Endodermal cell (in vitro differentiated cells): Measurements from ENCODE around the gene PLA2G2C. TPM values are rescaled to one million over a fixed set of nuclear protein-coding genes. Genes with fewer than 3 reads are reported as not detected.

Experiments used
- DNase-seq: peaks from one replicate; pipeline ENCODE4 v3.0.0-alpha.2; 2017
- H3K27ac ChIP-seq: 2 replicates; pipeline ENCODE4 v1.5.1; 2013; ENCODE audit warnings: mild to moderate bottlenecking, low read depth, low read length, moderate library complexity
- H3K27me3 ChIP-seq: 2 replicates; pipeline ENCODE4 v1.6.1; 2013; ENCODE audit warnings: mild to moderate bottlenecking, low read length, moderate library complexity; ENCODE audit not compliant: insufficient read depth, control insufficient read depth, poor library complexity, severe bottlenecking
- H3K36me3 ChIP-seq: 2 replicates; pipeline ENCODE4 v1.7.0; 2013; ENCODE audit warnings: mild to moderate bottlenecking, low read length, moderate library complexity; ENCODE audit not compliant: control insufficient read depth, insufficient read depth
- H3K4me1 ChIP-seq: one replicate; pipeline ENCODE4 v1.7.0; 2013; ENCODE audit warnings: low read length; ENCODE audit not compliant: control insufficient read depth, insufficient read depth
- H3K4me3 ChIP-seq: 2 replicates; pipeline ENCODE4 v1.5.1; 2013; ENCODE audit warnings: mild to moderate bottlenecking, low read length, moderate library complexity
- H3K9ac ChIP-seq: 2 replicates; pipeline ENCODE4 v1.6.1; 2013; ENCODE audit warnings: mild to moderate bottlenecking, low read length, moderate library complexity; ENCODE audit not compliant: poor library complexity, severe bottlenecking; ENCODE audit errors: extremely low read depth
- H3K9me3 ChIP-seq: 2 replicates; pipeline ENCODE4 v1.6.1; 2013; ENCODE audit warnings: mild to moderate bottlenecking, low read length, moderate library complexity; ENCODE audit not compliant: control insufficient read depth
- H3K27ac Mint-ChIP-seq: 2 replicates; pipeline ENCODE4 v1.8.0; 2020; ENCODE audit warnings: mixed read lengths
- H3K27me3 Mint-ChIP-seq: 2 replicates; pipeline ENCODE4 v1.8.0; 2021; ENCODE audit warnings: mild to moderate bottlenecking, mixed read lengths; ENCODE audit not compliant: insufficient read depth
- H3K36me3 Mint-ChIP-seq: 2 replicates; pipeline ENCODE4 v1.8.0; 2020; ENCODE audit warnings: low read depth, mixed read lengths
- H3K4me1 Mint-ChIP-seq: 2 replicates; pipeline ENCODE4 v1.8.0; 2020; ENCODE audit warnings: mixed read lengths
- H3K4me3 Mint-ChIP-seq: 2 replicates; pipeline ENCODE4 v1.8.0; 2020; ENCODE audit warnings: mild to moderate bottlenecking, moderate library complexity, mixed read lengths
- H3K9me3 Mint-ChIP-seq: 2 replicates; pipeline ENCODE4 v1.8.0; 2020; ENCODE audit warnings: mild to moderate bottlenecking, mixed read lengths
- CTCF ChIP-seq: fragments of 200-600 bp; sonication (generic); conservative IDR thresholded peaks from 2 replicates; pipeline ENCODE4 v1.5.0; 2021; ENCODE audit warnings: antibody characterized with exemption, mild to moderate bottlenecking
- WGBS, 2 experiments: methylation state at CpG; one replicate each; pipeline versions ENCODE4 v1.1.5 to v1.1.7; 2013; ENCODE audit warnings: missing lambda C conversion rate in 2 of 2, mixed read lengths in 1 of 2; ENCODE audit not compliant: insufficient coverage in 1 of 2, insufficient read length in 1 of 2; 5-methylcytosine and 5-hydroxymethylcytosine counted together
- total RNA-seq, 2 donors: library from RNA; stranded (reverse); fragmentation: NEBNext Ultra II Directional in 1 of 2; extraction: Animal tissue kit (Norgen Biotek cat#: 25700) in 1 of 2; gene quantifications; 2 replicates in 1 of 2; 3 replicates in 1 of 2; pipeline ENCODE4 v1.2.1, GENCODE V29; 2021

PLA2G2C gene
- total RNA-seq, 2 donors from 2014 or later: not detected

- Mint-ChIP-seq H3K27me3 (peaks cover 1% of the 10 kb centered on the region), H3K4me3 (no peak overlapping the region), H3K4me1 (no peaks in the 10 kb centered on the region), H3K9me3 (peaks cover 4% of the 10 kb centered on the region), H3K27ac (no peak overlapping the region), H3K36me3 (no peaks in the 10 kb centered on the region)
- WGBS, 2 experiments: 88 to 90% methylated on average over 5 to 8 of the region's 8 CpGs
- H3K4me3 ChIP-seq: no peak overlapping the region
- no peaks in the 10 kb centered on the region for H3K9me3 ChIP-seq
- TF ChIP-seq CTCF: no peak
- H3K27me3 ChIP-seq: no peaks in the 10 kb centered on the region
- H3K27ac ChIP-seq: no peak overlapping the region
- H3K36me3 ChIP-seq: no peaks in the 10 kb centered on the region
- H3K9ac ChIP-seq: no peak overlapping the region
- no peaks in the 10 kb centered on the region for H3K4me1 ChIP-seq
- DNase-seq: no peak
Measured at GRCh38 chr1:20143318-20143717, 43.0 kb downstream of the PLA2G2C start.

DNA sequence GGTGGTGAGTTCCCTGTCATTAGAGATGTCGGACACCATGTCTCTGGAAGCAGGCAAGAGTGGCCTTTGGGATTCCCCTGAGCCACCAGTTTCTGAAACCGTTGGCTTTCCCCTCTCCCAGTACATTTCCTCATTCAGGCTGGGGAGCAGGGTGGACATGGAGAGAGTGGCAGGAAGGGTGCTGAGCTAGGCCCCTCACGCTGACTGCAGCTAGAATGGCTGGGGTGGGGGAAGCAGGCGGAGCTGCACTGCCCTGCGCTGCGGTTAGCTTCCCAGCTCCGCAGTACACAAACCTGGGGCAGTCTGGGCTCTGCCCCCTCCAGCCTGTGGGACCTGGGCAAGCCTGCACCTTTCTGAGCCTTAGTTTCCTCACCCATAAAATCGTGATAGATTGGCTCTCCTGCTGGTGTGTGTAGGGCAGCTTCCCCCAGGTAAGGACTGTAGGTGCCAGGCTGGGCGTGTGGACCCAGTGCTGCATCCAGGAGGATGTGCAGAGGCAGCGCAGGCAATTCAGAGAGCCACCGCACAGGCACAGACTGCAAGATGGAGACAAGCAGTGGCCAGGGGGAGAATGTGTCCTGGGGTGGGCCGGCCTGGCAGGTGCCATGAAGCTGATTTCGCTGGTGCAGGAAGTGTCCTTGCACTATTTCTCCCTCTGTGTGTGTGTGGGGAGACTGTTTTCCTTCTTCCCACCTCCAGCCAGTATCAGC lies 44.2 kb downstream of the PLA2G2C start:
- H3K36me3 ChIP-seq: no peaks in the 10 kb centered on the region
- H3K4me1 ChIP-seq: no peaks in the 10 kb centered on the region
- Mint-ChIP-seq H3K9me3 (peaks cover 4% of the 10 kb centered on the region), H3K4me3 (no peak overlapping the region), H3K27me3 (peaks cover 1% of the 10 kb centered on the region), H3K36me3 (no peaks in the 10 kb centered on the region), H3K4me1 (no peaks in the 10 kb centered on the region), H3K27ac (no peak overlapping the region)
- no peak overlapping the region for H3K9ac ChIP-seq
- H3K27me3 ChIP-seq: no peaks in the 10 kb centered on the region
- 89 to 96% methylated on average over 8 to 13 of the region's 13 CpGs for WGBS, 2 experiments
- no peak overlapping the region for H3K27ac ChIP-seq
- no peaks in the 10 kb centered on the region for H3K9me3 ChIP-seq
- H3K4me3 ChIP-seq: no peak overlapping the region
- DNase-seq: no peak
- TF ChIP-seq CTCF: no peak

DNA sequence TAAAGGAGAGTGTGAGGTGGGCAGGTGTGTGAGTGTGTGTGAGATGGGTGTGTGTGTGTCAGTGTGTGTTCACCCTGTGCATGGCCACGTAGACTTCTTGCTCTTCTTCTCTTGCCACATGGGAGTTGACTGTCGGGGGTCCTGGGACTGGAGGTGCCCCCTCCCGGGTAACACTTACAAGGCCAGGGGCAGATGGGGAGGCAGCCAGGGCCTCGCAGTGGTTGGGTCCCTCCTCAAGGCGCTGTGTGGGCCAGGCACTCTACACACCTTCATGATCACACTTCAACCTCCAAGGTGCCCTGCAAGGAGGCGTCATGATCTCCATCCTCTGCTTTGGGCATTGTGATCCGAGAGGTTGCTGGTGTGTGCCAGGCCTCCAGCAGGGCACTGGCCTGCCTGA lies 44.9 kb downstream of the PLA2G2C start:
- no peak overlapping the region for H3K9ac ChIP-seq
- no peak overlapping the region for H3K4me3 ChIP-seq
- Mint-ChIP-seq H3K27me3 (peaks cover 1% of the 10 kb centered on the region), H3K4me3 (no peak overlapping the region), H3K9me3 (peaks cover 4% of the 10 kb centered on the region), H3K27ac (no peak overlapping the region), H3K4me1 (no peaks in the 10 kb centered on the region), H3K36me3 (no peaks in the 10 kb centered on the region)
- 84% methylated on average over 4 to 7 of the region's 7 CpGs for WGBS, 2 experiments
- DNase-seq: no peak
- no peak for TF ChIP-seq CTCF
- no peaks in the 10 kb centered on the region for H3K27me3 ChIP-seq
- H3K9me3 ChIP-seq: no peaks in the 10 kb centered on the region
- H3K4me1 ChIP-seq: no peaks in the 10 kb centered on the region
- H3K27ac ChIP-seq: no peak overlapping the region
- H3K36me3 ChIP-seq: no peaks in the 10 kb centered on the region
